Ovary (tissue), 9 donors: ENCODE measurements around the gene USF2. TPM values are rescaled to one million over a fixed set of nuclear protein-coding genes. Genes with fewer than 3 reads are reported as not detected.
A peak's percentile ranks its signal among the peaks of the same experiment; 100 is the strongest.

Experiments used
- DNase-seq, 5 donors: peaks; one replicate each; pipeline ENCODE4 v3.0.0-alpha.2; 2019 to 2020
- H3K27ac ChIP-seq, 2 donors: fragments of 200-600 bp; one replicate each; pipeline versions ENCODE4 v1.5.1 to v1.8.0; 2019 to 2022
- H3K27me3 ChIP-seq: fragments of 200-600 bp; one replicate; pipeline ENCODE4 v1.8.0; 2022
- H3K36me3 ChIP-seq: fragments of 200-600 bp; sonication (generic); one replicate; pipeline ENCODE4 v1.5.1; 2019
- H3K4me1 ChIP-seq: one replicate; pipeline ENCODE4 v1.8.1; 2013; ENCODE audit warnings: mild to moderate bottlenecking, moderate library complexity; ENCODE audit not compliant: insufficient read depth
- H3K4me3 ChIP-seq: fragments of 200-600 bp; sonication (generic); one replicate; pipeline ENCODE4 v1.5.1; 2017
- H3K9me3 ChIP-seq, 2 donors: fragments of 200-600 bp in 1 of 2; sonication (generic) in 1 of 2; one replicate each; pipeline versions ENCODE4 v1.5.1 to v1.8.1; 2013 to 2019; ENCODE audit warnings: mild to moderate bottlenecking in 1 of 2, moderate library complexity in 1 of 2
- EP300 ChIP-seq: sonication (generic); formaldehyde crosslinking; IDR thresholded peaks from one replicate; pipeline ENCODE4 v1.6.1; 2017; ENCODE audit warnings: antibody characterized with exemption
- POLR2A ChIP-seq: fragments of 450-650 bp; IDR thresholded peaks from one replicate; pipeline ENCODE4 v1.6.1; 2017; ENCODE audit warnings: antibody characterized with exemption, mild to moderate bottlenecking, moderate library complexity
- WGBS, 3 donors: extraction: QIAGEN DNeasy Blood & Tissue Kit in 1 of 3; methylation state at CpG; one replicate each; pipeline versions ENCODE4 v1.1.5 to v1.1.7; 2013 to 2017; 5-methylcytosine and 5-hydroxymethylcytosine counted together
- intact Hi-C, 4 donors: fragments of 100-400 bp; cut with DNase I; formaldehyde crosslinking; loops; one replicate each; pipeline versions ENCODE4 v1.11.0 to v1.15.1; 2022 to 2023
- polyA plus RNA-seq, 2 donors: library from polyadenylated mRNA; stranded (reverse); fragments of 200-250 nt in 1 of 2; fragments of 350-450 nt in 1 of 2; fragmentation: Illumina TruSeq in 1 of 2; extraction: RNeasy Lipid Tissue Mini Kit (QIAGEN cat#74804) in 1 of 2; gene quantifications; one replicate each; pipeline ENCODE4 v1.2.3, GENCODE V29; 2013 to 2014
- total RNA-seq, 7 donors: library from RNA; depleted of rRNA in 2 of 7; stranded (reverse); fragments of >200 nt in 2 of 7; fragmentation: NEBNext Ultra II Directional in 3 of 7; extraction: Animal tissue kit (Norgen Biotek cat#: 25700) in 3 of 7; gene quantifications; one replicate each; pipeline versions ENCODE4 v1.1.0 to v1.2.4, GENCODE V29; 2016 to 2023
- TF ChIP-seq, protein P1 (sequence below), 3 donors: fragments of 450-650 bp in 2 of 3; fragments of 200-600 bp in 1 of 3; IDR thresholded peaks; one replicate each; pipeline versions ENCODE4 v1.5.1 to v1.8.0; 2016 to 2022; ENCODE audit warnings: antibody characterized with exemption in 3 of 3, mild to moderate bottlenecking in 1 of 3
- donor health status: DM: no; HTN: no; CAD: no; lungs with moderate emphysema.
- donor health status: DM: no; HTN: no; CAD: no.
- donor health status: Bipolar disorder and iron deficiency.
- donor health status: DM: yes; HTN: yes; CAD: no.
- donor health status: DM: no; HTN: no; CAD: no.
- donor health status: DM: yes; HTN: yes; CAD: no.

The USF2 gene
- total and polyA plus RNA-seq, 9 donors, result 105 to 218 (median 159) TPM

DNA sequence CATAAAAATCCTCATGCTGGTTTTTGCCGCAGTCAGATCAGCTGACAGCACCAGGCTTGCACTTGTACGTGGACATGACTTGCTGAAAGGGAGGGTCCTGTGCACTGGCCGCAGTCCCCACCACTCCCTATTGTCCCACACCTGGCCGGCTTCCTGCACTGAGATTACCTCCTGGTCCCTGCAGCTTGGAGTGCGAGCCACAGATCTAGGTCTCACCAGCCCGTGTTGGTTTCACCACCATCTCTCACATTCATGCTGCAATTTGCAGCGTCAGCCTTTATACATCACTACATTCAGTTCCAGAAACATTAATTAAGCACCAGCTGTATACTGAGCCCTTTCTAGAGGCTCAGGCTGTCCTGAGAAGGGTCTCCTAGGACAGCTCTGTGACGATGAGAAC is 45.3 kb downstream of the USF2 start:
- intact Hi-C loops, result loop anchor here in 1 of 4 donors (5.0 kb wide), 1 partner anchor 42 kb away; no protein-coding TSS in a partner anchor
- 76 to 83% (median 78%) methylated on average over 8 of the region's 8 CpGs for WGBS, 3 donors

DNA sequence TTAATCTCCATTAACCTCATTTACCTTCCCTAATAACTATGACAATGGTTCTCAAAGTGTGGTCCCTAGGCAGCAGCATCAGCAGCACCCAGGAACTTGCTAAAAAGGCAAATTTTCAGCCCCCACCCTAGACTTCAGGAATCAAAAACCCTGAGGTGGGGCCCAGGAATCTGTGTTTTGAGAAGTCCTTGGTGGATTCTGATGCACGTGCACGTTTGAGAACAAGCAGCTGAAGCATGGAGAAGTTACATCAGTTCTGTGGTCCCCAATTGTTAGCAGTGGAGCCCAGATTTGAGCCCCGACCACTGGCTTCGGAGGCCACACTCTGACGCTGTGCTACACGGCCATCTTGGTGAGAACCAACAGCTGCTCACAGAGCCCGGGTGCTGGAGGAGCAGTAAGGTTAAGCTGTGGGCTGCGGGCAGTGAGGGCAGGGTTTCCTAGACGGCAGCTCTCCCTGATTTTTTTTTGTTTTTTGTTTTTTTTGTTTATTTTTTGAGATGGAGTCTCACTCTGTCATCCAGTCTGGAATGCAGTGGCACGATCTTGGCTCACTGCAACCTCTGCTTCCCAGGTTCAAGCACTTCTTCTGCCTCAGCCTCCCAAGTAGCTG is 46.2 kb downstream of the USF2 start:
- intact Hi-C loops, result loop anchor here in 1 of 4 donors (5.0 kb wide), 1 partner anchor 43 kb away; no protein-coding TSS in a partner anchor

More for the DNA sequence above, 45.3 kb downstream of the USF2 start:
- H3K4me3 ChIP-seq, result no peak overlapping the region
- H3K27me3 ChIP-seq, result no peaks in the 10 kb centered on the region
- H3K4me1 ChIP-seq, result peaks cover 33% of the 10 kb centered on the region
- no peaks in the 10 kb centered on the region for H3K36me3 ChIP-seq
- TF ChIP-seq, protein P1, sequence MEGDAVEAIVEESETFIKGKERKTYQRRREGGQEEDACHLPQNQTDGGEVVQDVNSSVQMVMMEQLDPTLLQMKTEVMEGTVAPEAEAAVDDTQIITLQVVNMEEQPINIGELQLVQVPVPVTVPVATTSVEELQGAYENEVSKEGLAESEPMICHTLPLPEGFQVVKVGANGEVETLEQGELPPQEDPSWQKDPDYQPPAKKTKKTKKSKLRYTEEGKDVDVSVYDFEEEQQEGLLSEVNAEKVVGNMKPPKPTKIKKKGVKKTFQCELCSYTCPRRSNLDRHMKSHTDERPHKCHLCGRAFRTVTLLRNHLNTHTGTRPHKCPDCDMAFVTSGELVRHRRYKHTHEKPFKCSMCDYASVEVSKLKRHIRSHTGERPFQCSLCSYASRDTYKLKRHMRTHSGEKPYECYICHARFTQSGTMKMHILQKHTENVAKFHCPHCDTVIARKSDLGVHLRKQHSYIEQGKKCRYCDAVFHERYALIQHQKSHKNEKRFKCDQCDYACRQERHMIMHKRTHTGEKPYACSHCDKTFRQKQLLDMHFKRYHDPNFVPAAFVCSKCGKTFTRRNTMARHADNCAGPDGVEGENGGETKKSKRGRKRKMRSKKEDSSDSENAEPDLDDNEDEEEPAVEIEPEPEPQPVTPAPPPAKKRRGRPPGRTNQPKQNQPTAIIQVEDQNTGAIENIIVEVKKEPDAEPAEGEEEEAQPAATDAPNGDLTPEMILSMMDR (IDR thresholded peaks at IDR 0.05), result no peak
- TF ChIP-seq POLR2A (no peak), EP300 (no peak)
- no peaks in the 10 kb centered on the region for H3K9me3 ChIP-seq
- DNase-seq, result no peak
- H3K27ac ChIP-seq, result peak overlapping the region in 1 of 2 donors; percentile 91

DNA sequence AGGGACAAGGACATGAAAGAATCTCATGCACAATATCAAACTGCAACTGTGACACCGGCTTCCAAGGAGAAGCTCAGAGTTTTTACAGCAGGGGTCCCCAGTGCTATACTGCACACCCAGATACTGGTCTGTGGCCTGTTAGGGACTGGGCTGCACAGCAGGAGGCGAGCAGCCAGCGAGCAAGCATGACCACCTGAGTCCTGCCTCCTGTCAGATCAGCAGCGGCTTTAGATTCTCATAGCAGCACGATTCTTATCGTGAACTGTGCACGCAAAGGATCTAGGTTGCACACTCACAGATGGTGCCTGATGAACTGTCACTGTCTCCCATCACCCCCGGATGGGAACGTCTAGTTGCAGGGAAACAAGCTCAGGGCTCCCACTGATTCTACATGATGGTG is 47.1 kb downstream of the USF2 start:
- Histone ChIP-seq H3K27ac (no peak overlapping the region), H3K4me3 (no peak overlapping the region), H3K9me3 (no peaks in the 10 kb centered on the region), H3K4me1 (peaks cover 24% of the 10 kb centered on the region), H3K27me3 (no peaks in the 10 kb centered on the region), H3K36me3 (no peaks in the 10 kb centered on the region)
- TF ChIP-seq, protein P1 (IDR thresholded peaks at IDR 0.05), result no peak
- TF ChIP-seq POLR2A (no peak), EP300 (no peak)
- 68 to 75% (median 70%) methylated on average over 9 of the region's 9 CpGs for WGBS, 3 donors
- intact Hi-C loops, result no loop called here
- DNase-seq, result no peak

More for the DNA sequence above, 46.2 kb downstream of the USF2 start:
- Histone ChIP-seq H3K4me1 (peaks cover 30% of the 10 kb centered on the region), H3K36me3 (no peaks in the 10 kb centered on the region), H3K4me3 (no peak overlapping the region), H3K27ac (no peak overlapping the region), H3K9me3 (no peaks in the 10 kb centered on the region), H3K27me3 (no peaks in the 10 kb centered on the region)
- DNase-seq, result no peak
- WGBS, 3 donors, result 56 to 79% (median 70%) methylated on average over 10 of the region's 10 CpGs
- TF ChIP-seq EP300, result no peak
- TF ChIP-seq, protein P1 (IDR thresholded peaks at IDR 0.05), result no peak
- TF ChIP-seq POLR2A, result no peak

DNA sequence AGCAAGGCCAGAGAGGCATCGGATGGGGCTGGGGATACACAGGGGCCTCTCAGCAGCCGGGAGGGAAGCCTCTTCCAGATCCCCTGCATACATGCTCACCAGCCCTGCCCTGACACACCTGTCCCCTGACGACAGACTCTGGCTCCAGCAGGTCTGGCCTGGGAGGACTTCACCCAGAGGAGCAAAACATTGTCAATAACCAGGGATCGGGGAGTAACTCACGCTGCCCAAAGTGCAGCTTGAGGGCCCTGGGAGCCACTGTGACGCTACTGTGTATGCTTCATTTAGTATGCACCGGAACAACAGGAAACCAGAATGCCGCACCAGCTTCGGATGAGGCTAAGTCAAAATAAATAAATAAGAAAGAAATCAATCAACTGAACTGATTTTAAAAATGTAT is 47.8 kb downstream of the USF2 start:
- DNase-seq, result no peak
- TF ChIP-seq, protein P1 (IDR thresholded peaks at IDR 0.05), result no peak
- TF ChIP-seq EP300 (no peak), POLR2A (no peak)
- intact Hi-C loops, result no loop called here
- Histone ChIP-seq H3K27me3 (no peaks in the 10 kb centered on the region), H3K4me1 (peaks cover 19% of the 10 kb centered on the region), H3K36me3 (no peaks in the 10 kb centered on the region), H3K9me3 (no peaks in the 10 kb centered on the region), H3K4me3 (no peak overlapping the region), H3K27ac (no peak overlapping the region)
- WGBS, 3 donors, result 81 to 88% (median 86%) methylated on average over 9 of the region's 9 CpGs
